Mesothelial cell of epicardium (in vitro differentiated cells): ENCODE results near the gene ARHGAP30. TPM values are rescaled to one million over a fixed set of nuclear protein-coding genes. Genes with fewer than 3 reads are reported as not detected.

Experiments
- DNase-seq, 2 experiments: peaks; one replicate each; pipeline ENCODE4 v3.0.0; 2021; ENCODE audit warnings: low spot score in 2 of 2; ENCODE audit not compliant: unreplicated experiment in 2 of 2
- H3K27ac Mint-ChIP-seq: 2 replicates; pipeline ENCODE4 v1.8.0; 2021; ENCODE audit warnings: mixed read lengths
- H3K27me3 Mint-ChIP-seq: 2 replicates; pipeline ENCODE4 v1.8.0; 2021; ENCODE audit warnings: low read depth, mixed read lengths
- H3K36me3 Mint-ChIP-seq: 2 replicates; pipeline ENCODE4 v1.8.0; 2021; ENCODE audit warnings: mixed read lengths
- H3K4me1 Mint-ChIP-seq: 2 replicates; pipeline ENCODE4 v1.8.0; 2021; ENCODE audit warnings: mixed read lengths
- H3K4me3 Mint-ChIP-seq: 2 replicates; pipeline ENCODE4 v1.8.0; 2021; ENCODE audit warnings: mild to moderate bottlenecking, moderate library complexity, mixed read lengths
- H3K9me3 Mint-ChIP-seq: 2 replicates; pipeline ENCODE4 v1.8.0; 2021; ENCODE audit warnings: mixed read lengths
- total RNA-seq: library from RNA; stranded (reverse); gene quantifications from 3 replicates; pipeline ENCODE4 v1.2.1, GENCODE V29; 2021
- TF ChIP-seq, protein P1 (sequence below): fragments of 200-600 bp; sonication (generic); IDR thresholded peaks from one replicate; pipeline ENCODE4 v1.5.0; 2021; ENCODE audit warnings: antibody characterized with exemption; ENCODE audit not compliant: unreplicated experiment

The ARHGAP30 gene
- total RNA-seq, 1 donor from 2014 or later, result 1.6 TPM

DNA sequence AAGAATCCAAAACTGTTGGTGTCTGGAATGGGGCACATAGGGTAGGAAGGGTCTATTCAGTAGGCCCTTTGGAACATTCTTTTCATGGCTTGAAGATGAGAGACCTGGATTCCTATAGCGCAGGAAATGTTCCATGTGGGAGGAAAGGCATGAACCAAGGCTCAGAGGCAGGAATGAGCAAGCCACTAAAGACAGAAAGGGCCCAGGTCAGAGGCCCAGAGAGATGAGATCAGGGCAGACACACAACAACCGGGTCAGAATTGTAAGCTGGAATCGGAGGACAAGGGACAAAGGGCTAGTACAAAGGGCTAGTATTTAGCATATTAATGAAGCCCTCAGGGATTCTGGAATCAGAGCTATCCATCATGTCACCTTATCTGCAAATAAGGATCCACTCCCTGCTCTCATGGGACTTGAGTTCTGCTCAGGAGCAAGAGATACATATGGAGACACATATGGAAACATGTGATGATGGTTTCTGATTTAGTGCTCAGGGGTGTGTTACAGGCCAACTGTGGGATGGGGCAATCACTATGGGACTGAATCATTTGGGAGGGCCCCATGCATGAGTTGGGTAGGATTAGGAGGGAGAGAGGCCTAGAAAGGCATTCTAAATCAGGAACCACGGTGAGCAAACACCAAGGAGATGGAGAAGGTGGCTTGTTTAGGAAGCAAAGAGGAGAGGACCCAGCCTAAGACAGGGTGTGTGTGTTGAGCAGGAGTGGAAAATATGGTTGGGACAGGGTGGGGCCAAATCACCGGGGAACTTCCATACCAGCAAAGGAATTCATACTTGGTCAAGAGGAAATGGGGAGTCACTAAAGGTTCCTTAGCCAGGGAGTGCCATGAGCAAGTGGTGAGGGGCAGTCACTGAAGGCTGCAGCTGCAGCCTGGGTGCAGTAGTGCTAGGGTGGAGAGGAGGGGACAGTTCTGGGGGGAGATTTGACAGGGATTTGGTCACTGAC, 11.0 kb upstream of the ARHGAP30 start:
- peaks cover 41% of the 10 kb centered on the region for H3K4me1 Mint-ChIP-seq
- H3K36me3 Mint-ChIP-seq, result peaks cover 15% of the 10 kb centered on the region
- no peak for DNase-seq
- no peak overlapping the region for H3K4me3 Mint-ChIP-seq
- peak overlapping the region; percentile 45 for H3K27ac Mint-ChIP-seq
- no peaks in the 10 kb centered on the region for H3K9me3 Mint-ChIP-seq
- no peaks in the 10 kb centered on the region for H3K27me3 Mint-ChIP-seq
- TF ChIP-seq, protein P1, sequence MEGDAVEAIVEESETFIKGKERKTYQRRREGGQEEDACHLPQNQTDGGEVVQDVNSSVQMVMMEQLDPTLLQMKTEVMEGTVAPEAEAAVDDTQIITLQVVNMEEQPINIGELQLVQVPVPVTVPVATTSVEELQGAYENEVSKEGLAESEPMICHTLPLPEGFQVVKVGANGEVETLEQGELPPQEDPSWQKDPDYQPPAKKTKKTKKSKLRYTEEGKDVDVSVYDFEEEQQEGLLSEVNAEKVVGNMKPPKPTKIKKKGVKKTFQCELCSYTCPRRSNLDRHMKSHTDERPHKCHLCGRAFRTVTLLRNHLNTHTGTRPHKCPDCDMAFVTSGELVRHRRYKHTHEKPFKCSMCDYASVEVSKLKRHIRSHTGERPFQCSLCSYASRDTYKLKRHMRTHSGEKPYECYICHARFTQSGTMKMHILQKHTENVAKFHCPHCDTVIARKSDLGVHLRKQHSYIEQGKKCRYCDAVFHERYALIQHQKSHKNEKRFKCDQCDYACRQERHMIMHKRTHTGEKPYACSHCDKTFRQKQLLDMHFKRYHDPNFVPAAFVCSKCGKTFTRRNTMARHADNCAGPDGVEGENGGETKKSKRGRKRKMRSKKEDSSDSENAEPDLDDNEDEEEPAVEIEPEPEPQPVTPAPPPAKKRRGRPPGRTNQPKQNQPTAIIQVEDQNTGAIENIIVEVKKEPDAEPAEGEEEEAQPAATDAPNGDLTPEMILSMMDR, result no peak

DNA sequence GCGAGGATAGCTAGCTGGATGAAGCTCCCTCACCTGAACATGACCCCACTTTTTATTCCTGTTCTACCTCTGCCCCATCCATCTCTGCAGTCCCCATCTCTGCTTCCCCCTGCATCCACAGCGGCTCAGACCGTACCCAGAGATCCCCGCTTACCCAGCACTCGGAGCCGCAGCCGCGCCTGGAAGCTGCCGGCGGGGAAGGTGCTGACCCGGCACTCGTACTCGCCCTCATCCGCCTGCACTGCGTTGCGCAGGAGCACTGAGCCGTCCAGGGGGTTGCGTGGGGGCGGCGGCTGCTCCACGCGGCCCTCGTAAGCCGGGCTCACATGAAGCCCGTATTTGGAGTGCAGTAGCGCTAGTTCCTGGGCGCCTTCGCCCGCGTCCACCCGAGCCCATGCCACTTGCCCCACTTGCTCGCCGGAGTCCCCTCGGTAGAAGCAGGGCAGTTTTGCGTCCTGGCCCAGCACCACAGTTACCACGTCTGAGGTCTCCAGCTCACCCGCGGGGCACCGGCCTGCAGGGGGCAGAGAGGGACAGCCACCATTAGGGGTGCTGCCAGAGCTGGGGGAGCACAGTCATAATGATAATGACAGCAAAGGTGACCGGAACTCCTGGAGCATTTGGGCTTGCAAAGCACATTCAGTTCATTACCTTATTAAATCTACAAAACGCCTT, 9.9 kb upstream of the ARHGAP30 start:
- H3K27me3 Mint-ChIP-seq, result no peaks in the 10 kb centered on the region
- no peaks in the 10 kb centered on the region for H3K9me3 Mint-ChIP-seq
- TF ChIP-seq, protein P1, result no peak
- H3K36me3 Mint-ChIP-seq, result peaks cover 15% of the 10 kb centered on the region
- H3K4me3 Mint-ChIP-seq, result no peak overlapping the region
- peaks cover 35% of the 10 kb centered on the region for H3K4me1 Mint-ChIP-seq
- no peak overlapping the region for H3K27ac Mint-ChIP-seq
- no peak for DNase-seq

DNA sequence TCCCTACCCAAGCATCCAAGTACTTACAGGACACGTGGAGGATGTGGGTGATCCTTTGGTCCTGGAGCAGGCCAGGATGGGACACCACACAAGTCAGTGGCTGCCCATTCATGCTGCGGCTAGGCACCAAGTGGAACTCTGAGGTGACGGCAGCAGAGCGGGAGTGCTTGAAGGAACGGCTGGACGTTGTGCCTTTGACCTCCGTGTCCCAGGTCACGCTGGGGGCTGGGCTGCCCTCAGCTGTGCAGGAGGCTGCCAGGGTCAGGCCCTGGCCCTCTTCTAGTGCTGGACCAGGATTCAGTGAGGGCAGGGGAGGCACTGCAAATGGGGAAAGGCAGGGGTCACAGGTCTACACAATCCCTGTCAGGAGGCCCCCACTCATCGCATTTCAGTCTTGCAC, 7.7 kb upstream of the ARHGAP30 start:
- H3K9me3 Mint-ChIP-seq, result no peaks in the 10 kb centered on the region
- H3K27me3 Mint-ChIP-seq, result no peaks in the 10 kb centered on the region
- no peak overlapping the region for H3K4me3 Mint-ChIP-seq
- no peak for DNase-seq
- peaks cover 15% of the 10 kb centered on the region for H3K36me3 Mint-ChIP-seq
- TF ChIP-seq, protein P1, result no peak
- H3K27ac Mint-ChIP-seq, result no peak overlapping the region
- peaks cover 18% of the 10 kb centered on the region for H3K4me1 Mint-ChIP-seq

DNA sequence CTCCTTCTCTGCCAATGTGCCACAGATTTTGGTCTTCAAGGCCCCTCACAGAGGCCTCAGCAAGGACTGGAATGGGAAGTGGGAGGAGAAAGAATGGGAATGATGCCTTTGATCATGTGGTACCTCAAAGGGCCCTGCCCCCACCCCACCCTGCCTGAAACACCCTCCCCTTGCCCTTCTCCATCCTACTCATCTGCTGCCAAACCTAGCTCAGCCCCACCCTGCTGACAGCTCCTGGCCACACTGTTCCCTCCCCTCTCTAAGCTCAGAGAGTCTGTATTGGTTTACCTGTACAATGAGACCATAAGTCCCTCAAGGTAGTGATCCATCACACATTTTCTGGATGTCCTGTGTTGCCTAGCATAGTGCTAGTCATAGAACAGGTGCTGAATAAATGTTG, 6.7 kb upstream of the ARHGAP30 start:
- Mint-ChIP-seq H3K4me1 (peaks cover 14% of the 10 kb centered on the region), H3K27me3 (no peaks in the 10 kb centered on the region), H3K4me3 (no peak overlapping the region), H3K9me3 (no peaks in the 10 kb centered on the region), H3K36me3 (peaks cover 15% of the 10 kb centered on the region), H3K27ac (no peak overlapping the region)
- TF ChIP-seq, protein P1, result no peak
- no peak for DNase-seq

DNA sequence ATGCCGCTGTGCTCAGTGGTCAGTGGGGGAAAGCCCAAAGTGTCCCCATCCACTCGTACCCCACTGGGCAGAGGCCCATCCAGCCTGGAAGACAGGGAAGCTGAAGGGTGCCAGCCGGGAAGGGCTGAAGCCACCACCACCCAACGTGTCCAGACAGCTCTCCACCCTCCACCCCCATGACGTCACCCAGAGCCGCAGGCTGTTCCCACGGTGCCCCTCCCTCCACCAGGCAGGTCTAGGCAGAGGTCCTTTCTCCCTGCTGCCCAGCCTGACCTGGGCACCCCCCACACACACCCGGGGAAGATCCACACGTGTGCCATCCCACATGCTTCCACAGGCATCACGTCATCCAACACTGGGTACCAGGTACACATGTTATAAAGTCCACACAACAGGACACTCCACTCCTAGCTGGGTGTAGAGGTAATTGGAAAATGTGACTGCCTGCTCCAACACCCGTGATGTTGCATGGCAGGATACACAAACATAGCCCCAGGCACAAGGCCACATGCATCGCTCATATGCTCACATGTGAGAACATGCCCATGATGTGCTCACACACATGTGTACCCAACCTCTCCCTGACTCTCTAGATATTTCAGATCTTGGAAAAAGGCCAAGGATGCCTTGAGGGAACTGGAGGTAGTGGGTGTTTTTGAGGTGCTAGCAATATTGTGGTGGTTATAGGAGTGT, 5.1 kb upstream of the ARHGAP30 start:
- H3K36me3 Mint-ChIP-seq, result peaks cover 10% of the 10 kb centered on the region
- H3K27me3 Mint-ChIP-seq, result no peaks in the 10 kb centered on the region
- peaks cover 8% of the 10 kb centered on the region for H3K4me1 Mint-ChIP-seq
- H3K27ac Mint-ChIP-seq, result peak overlapping the region; percentile 20
- DNase-seq, result no peak
- H3K9me3 Mint-ChIP-seq, result no peaks in the 10 kb centered on the region
- no peak overlapping the region for H3K4me3 Mint-ChIP-seq
- TF ChIP-seq, protein P1, result no peak
